Measurements from ENCODE around the gene LYPD8.

GRCh38 chr1:248793592-248793991 lies 38.0 kb upstream of the LYPD8 start:
- TF ChIP-seq CTCF (conservative IDR thresholded peaks at IDR 0.05) (no peak), EZH2 (IDR thresholded peaks at IDR 0.05; ENCODE audit: low read depth) (no peak)

Measured in PC-9 (cell line).